NCI-H2227 treated with DMSO at 0.1 percent for 48 hours (cell line): ENCODE data around the gene TMSB15B.
A peak's percentile ranks its signal among the peaks of the same experiment; 100 is the strongest.
"Not testable (repeated sequence)": the region's sequence is repeated elsewhere in the genome, so short reads cannot be mapped to it uniquely, and the experiment has no call there.

Experiments used
- DNase-seq: peaks from one replicate; lab custom pipeline; 2025; lab: John Stamatoyannopoulos, UW

The TMSB15B gene

GRCh38 chrX:103962411-103963278, at the start of gene TMSB15B:
TMSB15B (plus strand) TSS chrX:103962627.
- DNase-seq, result not testable (repeated sequence)

GRCh38 chrX:103913356-103914020, 48.9 kb upstream of the TMSB15B start:
- no peak for DNase-seq

DNA sequence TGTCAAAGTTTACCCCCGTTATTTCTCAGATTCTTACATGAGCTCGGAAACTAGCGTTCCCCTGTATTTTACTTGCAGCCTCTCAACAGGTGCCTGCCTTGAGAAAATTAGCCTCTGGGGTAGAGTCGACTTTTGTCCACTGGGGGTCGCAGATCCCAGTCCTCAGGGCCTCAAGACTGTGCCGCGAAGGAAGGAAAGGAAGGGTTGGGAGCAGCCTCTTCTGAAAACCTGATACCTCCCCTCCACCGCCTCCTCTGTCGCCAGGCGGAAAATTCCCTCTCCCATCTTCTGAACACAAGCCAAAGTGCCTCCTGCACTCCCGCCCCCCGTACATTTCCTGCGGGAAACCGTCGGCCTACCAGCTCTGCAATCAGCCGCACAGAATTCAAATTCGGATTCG, 44.4 kb upstream of the TMSB15B start:
- DNase-seq, result peak; percentile 87

DNA sequence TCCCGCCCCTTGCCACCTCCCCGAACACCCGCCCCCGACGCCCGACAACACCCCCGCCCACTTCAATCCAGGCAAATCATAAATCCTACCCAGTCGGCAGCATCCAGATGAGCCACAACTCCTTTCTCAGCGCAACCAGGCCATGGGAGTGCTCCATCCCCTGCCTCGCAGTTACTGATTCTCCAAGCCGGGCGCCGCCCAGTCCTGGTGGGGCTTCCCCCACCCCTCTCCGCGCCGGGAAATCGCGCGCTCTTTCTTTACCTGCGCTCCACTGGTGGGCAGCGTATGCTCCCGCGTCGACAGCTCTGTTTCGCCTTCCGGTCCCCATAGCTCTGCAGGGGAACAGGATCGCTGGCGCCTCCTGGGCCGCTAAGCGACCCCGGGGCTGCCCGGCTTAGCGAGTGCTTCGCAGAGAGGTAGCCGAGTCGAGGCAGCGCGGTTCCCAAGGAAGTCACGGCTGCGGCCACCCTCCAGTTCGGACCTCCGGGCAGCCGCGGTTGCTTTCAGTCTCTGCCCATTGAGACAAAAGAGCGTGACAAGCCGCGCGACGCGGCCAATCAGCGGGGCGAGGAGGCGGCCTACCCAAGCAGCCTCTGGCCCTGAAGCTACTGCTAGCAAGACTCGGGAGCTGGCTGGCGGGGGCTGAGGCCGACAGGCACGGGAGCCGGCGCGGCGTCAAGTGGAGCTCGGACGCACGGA, 43.7 kb upstream of the TMSB15B start:
- DNase-seq, result peak; percentile 86

DNA sequence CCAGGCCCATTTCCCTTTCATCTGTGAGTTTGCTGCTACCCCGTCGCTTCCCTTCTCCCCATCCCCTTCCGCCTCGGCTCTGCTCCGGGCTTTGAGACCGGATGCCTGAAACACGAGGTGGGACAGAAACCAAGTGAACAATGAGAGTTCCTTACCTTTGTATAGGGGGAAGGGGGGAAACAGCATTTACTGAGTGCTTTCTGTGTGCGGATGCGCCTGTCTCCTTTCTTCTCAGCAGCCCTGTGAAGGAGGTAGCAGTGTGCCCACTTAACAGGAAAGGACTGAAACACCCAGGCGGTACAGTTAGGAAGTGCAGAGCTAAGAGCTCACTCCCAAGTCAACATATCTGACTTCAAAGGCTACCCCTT, 43.2 kb upstream of the TMSB15B start:
- peak; percentile 83 for DNase-seq

GRCh38 chrX:103920515-103920914, 41.9 kb upstream of the TMSB15B start:
- not testable (repeated sequence) for DNase-seq

GRCh38 chrX:103927030-103927429, 35.4 kb upstream of the TMSB15B start:
- no peak for DNase-seq

DNA sequence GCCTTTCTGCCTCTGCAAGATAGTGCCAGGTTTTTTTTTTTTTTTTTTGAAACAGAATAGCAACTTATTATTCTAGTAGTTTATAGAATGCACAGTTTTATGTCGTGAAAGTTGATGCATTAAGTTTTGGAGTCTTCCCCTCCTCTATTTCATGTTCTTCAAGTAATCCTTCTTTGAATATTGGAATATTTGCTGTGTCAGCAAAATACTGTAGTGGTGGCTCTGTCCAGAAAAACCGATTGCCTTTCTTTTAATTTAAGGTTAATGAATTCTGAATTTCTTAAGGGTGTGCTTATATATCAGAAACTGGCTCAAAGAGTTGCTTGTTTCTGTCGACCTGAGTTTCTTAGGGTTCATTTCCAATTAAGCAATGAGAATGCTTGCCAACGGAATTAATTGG, 34.8 kb upstream of the TMSB15B start:
- DNase-seq, result no peak

- no peak for DNase-seq
Measured at GRCh38 chrX:103932133-103932532, 30.3 kb upstream of the TMSB15B start.

GRCh38 chrX:103940257-103940656, 22.2 kb upstream of the TMSB15B start:
- not testable (repeated sequence) for DNase-seq

GRCh38 chrX:103941201-103941975, 21.0 kb upstream of the TMSB15B start:
- DNase-seq, result peak; percentile 35

DNA sequence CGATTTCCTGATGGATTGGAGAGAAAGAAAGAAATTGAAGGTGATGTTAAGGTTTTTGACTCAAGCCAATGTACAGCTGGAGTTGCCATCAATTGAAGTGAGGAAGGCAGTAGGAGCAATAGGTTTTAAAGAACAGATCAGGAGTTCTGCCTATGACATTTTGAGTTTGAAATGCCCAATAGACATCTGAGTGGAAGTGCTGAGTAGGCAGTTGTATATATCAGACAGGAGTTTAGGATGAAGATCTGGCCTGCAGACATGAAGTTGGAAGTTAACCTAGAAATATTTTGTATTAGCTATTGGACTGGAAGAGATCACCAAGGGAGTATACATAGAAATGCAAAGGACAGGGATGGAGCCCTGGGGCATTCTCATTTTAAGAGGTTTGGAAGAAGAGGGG, 12.9 kb upstream of the TMSB15B start:
- DNase-seq, result no peak

GRCh38 chrX:103953353-103953752, 9.1 kb upstream of the TMSB15B start:
- no peak for DNase-seq

DNA sequence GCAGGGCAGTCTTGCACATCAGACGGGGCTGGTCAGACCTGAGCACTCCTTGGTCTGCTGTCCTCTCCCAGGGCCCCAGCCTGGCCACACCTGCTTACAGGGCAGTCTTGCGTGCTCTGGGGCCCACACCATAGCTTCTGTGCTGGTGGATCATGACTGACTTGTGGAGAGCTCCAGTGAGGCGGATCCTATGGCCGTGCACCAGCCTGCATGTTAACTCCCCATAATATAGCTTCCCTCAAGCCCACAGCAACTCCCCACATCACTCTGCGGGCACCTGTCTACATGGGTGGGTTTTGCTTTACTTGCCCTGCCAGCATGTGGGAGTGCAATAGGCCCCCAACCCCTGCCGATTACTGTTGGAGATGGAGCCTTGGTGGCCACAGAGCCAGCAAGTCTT, 8.2 kb upstream of the TMSB15B start:
- no peak for DNase-seq

GRCh38 chrX:103960599-103960998, 1.8 kb upstream of the TMSB15B start:
- DNase-seq, result not testable (repeated sequence)

DNA sequence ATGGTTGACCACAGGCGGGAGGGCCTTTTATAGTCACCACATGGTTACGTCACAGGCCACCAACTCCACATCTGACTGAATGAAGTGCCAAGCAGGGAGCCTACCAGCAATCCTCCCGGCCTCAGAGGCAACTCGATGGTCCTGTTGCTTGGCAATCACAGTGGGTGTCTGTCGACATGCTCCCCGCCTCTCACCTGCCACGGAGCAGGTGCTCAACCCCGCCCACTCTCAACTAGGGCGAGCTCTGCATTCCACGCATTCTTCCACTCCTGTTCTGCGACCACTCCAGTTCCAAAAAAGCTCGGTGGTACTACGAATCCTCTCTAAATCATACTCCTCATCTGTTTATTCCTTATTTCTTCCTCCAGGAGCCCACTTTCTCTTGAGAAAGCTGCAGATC, 21.1 kb downstream of the TMSB15B start:
- not testable (repeated sequence) for DNase-seq

DNA sequence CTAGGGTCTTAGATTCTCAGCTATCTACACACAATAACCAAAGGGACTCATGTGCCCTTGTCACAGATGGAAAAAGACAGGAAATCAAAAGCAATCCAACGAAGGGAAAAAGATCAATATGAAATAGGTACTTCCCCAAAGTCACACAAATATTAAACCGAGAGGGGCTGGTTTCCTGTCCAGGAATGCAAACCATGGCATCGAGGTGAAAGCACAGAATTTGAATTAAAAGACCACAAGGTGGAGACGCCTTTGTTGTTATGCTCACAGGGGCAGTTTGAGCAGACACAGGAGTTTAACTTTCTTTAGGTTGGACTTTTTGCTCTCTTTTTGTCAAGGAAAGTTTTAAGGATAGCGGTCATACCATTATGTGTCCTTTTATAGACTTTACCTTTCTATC, 36.8 kb downstream of the TMSB15B start:
- DNase-seq, result no peak

- no peak for DNase-seq
Measured at GRCh38 chrX:104008831-104009230, 46.4 kb downstream of the TMSB15B start.

- DNase-seq, result no peak
Measured at GRCh38 chrX:104013158-104013557, 50.7 kb downstream of the TMSB15B start.

DNA sequence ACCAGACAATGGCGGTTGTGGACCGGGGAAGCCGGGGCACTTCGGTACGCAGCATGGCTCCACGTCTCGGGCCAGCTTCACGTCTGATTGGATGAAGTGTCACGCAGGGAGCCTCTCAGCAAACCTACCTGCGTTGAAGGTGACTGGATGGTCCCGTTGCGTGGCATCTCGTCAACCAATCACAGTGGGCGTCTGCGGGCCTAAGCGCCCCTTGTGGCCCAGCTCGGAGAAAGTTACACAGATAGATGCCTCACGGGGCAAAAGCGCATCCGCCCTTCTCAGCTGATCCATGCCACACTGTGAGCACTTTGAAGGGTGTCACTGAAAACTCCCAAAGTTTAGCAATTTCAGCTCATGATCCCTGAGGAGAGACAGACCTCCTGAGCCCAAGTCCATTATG, 51.2 kb downstream of the TMSB15B start, which contains the start of gene H2BW1:
H2BW1 (minus strand) TSS at position 103 of the 400 bp plus-strand sequence. CDS start 132 bp downstream, outside the sequence.
- DNase-seq, result no peak

- not testable (repeated sequence) for DNase-seq
Measured at GRCh38 chrX:104015576-104015975, 53.1 kb downstream of the TMSB15B start.
